GM12873 (cell line): ENCODE data around the gene NRIP3.

Source experiments
- TF ChIP-seq, protein P1 (sequence below): IDR thresholded peaks from 2 replicates; pipeline ENCODE4 v1.5.1; 2012; ENCODE audit warnings: low read depth, mild to moderate bottlenecking, moderate library complexity, low read length, control low read depth; ENCODE audit not compliant: insufficient read depth; ENCODE audit errors: missing control alignments

NRIP3 gene

DNA sequence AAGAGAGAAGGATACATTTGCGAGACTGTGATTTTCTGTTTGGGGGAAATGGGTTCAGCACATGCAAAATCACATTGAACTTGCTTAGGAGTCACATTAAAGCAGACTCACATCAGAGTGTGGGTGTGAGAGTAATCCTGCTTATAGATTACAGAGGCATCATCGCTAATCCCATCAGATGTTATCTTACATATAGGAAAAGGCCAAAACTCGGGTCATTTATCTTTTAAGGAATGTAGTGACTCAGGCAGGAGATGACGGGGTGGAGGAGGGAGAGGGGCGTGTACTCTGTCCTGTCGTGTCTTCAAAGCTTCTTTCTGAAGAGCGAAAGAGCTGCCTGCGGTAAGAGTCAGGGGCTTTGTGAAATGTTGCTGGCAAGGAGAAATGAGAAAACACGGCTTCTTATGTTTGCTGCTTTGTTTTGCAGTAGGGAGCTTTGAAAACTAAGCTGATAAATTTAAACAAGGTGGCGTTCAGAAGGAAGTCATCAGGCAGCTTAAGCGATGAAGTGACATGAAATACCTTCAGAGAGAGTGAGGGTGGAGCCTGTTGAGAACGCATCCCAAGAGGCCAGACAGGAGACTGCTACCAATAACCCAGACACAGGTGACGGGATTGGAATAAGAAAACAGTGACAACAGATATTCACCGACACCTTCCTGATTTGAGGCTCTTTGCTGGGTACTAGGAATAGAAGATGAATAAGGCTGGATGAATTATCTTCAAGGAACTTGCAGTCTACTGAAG lies 68.9 kb downstream of the NRIP3 start:
- TF ChIP-seq, protein P1, sequence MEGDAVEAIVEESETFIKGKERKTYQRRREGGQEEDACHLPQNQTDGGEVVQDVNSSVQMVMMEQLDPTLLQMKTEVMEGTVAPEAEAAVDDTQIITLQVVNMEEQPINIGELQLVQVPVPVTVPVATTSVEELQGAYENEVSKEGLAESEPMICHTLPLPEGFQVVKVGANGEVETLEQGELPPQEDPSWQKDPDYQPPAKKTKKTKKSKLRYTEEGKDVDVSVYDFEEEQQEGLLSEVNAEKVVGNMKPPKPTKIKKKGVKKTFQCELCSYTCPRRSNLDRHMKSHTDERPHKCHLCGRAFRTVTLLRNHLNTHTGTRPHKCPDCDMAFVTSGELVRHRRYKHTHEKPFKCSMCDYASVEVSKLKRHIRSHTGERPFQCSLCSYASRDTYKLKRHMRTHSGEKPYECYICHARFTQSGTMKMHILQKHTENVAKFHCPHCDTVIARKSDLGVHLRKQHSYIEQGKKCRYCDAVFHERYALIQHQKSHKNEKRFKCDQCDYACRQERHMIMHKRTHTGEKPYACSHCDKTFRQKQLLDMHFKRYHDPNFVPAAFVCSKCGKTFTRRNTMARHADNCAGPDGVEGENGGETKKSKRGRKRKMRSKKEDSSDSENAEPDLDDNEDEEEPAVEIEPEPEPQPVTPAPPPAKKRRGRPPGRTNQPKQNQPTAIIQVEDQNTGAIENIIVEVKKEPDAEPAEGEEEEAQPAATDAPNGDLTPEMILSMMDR = no peak

- TF ChIP-seq, protein P1 = peak; percentile 31
These were observed 69.9 kb downstream of the NRIP3 start for GRCh38 chr11:8933931-8934330.

- TF ChIP-seq, protein P1 = no peak
These were observed 71.1 kb downstream of the NRIP3 start, which contains the start of gene C11orf16 for GRCh38 chr11:8932564-8933180. C11orf16 (minus strand) TSS chr11:8932947; CDS start chr11:8932308, 639 bp downstream.
